Astrocyte (in vitro differentiated cells and primary cell): ENCODE data around the gene PCED1A. TPM values are rescaled to one million over a fixed set of nuclear protein-coding genes. Genes with fewer than 3 reads are reported as not detected.

Experiments
- DNase-seq: peaks from one replicate; pipeline ENCODE4 v3.0.0-alpha.2; 2010; ENCODE audit warnings: low read depth
- FAIRE-seq: peaks from 2 replicates; lab custom pipeline; 2011; peaks lifted over from hg19 to GRCh38; lab: Jason Lieb, UNC
- H2AFZ ChIP-seq: 2 replicates; pipeline ENCODE4 v1.6.0; 2012; ENCODE audit warnings: low read depth, low read length, inconsistent platforms
- H3K27ac ChIP-seq: 2 replicates; pipeline ENCODE4 v1.5.1; 2011; ENCODE audit warnings: low read depth, low read length, inconsistent platforms
- H3K27me3 ChIP-seq: 2 replicates; pipeline ENCODE4 v1.6.0; 2011; ENCODE audit warnings: low read length, inconsistent platforms; ENCODE audit not compliant: insufficient read depth
- H3K36me3 ChIP-seq: 2 replicates; pipeline ENCODE4 v1.5.1; 2011; ENCODE audit warnings: low read length, inconsistent platforms; ENCODE audit not compliant: insufficient read depth
- H3K4me1 ChIP-seq: 2 replicates; pipeline ENCODE4 v1.5.1; 2011; ENCODE audit warnings: low read length, inconsistent platforms; ENCODE audit not compliant: insufficient read depth
- H3K4me2 ChIP-seq: 2 replicates; pipeline ENCODE4 v1.6.0; 2012; ENCODE audit warnings: low read length, inconsistent platforms
- H3K4me3 ChIP-seq: 2 replicates; pipeline ENCODE4 v1.5.1; 2011; ENCODE audit warnings: low read depth, mild to moderate bottlenecking, low read length, inconsistent platforms; ENCODE audit not compliant: insufficient read depth
- H3K79me2 ChIP-seq: 2 replicates; pipeline ENCODE4 v1.6.0; 2012; ENCODE audit warnings: mild to moderate bottlenecking, low read length, inconsistent platforms; ENCODE audit not compliant: insufficient read depth
- H3K9ac ChIP-seq: 2 replicates; pipeline ENCODE4 v1.6.0; 2012; ENCODE audit warnings: mild to moderate bottlenecking, low read length, inconsistent platforms
- H3K9me3 ChIP-seq: 2 replicates; pipeline ENCODE4 v1.5.1; 2012; ENCODE audit warnings: low read depth, mild to moderate bottlenecking, low read length, inconsistent platforms; ENCODE audit not compliant: insufficient read depth
- H4K20me1 ChIP-seq: 2 replicates; pipeline ENCODE4 v1.6.0; 2012; ENCODE audit warnings: low read length, inconsistent platforms; ENCODE audit not compliant: insufficient read depth
- H3K27ac Mint-ChIP-seq: one replicate; pipeline ENCODE4 v1.8.0; 2021; ENCODE audit warnings: mild to moderate bottlenecking, mixed read lengths; ENCODE audit not compliant: unreplicated experiment
- H3K27me3 Mint-ChIP-seq: one replicate; pipeline ENCODE4 v1.8.0; 2021; ENCODE audit warnings: low read depth, mixed read lengths; ENCODE audit not compliant: unreplicated experiment
- H3K36me3 Mint-ChIP-seq: one replicate; pipeline ENCODE4 v1.8.0; 2021; ENCODE audit warnings: low read depth, mixed read lengths; ENCODE audit not compliant: unreplicated experiment
- H3K4me1 Mint-ChIP-seq: one replicate; pipeline ENCODE4 v1.8.0; 2021; ENCODE audit warnings: low read depth, mixed read lengths; ENCODE audit not compliant: unreplicated experiment
- H3K4me3 Mint-ChIP-seq: one replicate; pipeline ENCODE4 v1.8.0; 2021; ENCODE audit warnings: mild to moderate bottlenecking, moderate library complexity, mixed read lengths; ENCODE audit not compliant: unreplicated experiment
- H3K9me3 Mint-ChIP-seq: one replicate; pipeline ENCODE4 v1.8.0; 2021; ENCODE audit warnings: mild to moderate bottlenecking, mixed read lengths; ENCODE audit not compliant: unreplicated experiment
- EZH2 ChIP-seq: IDR thresholded peaks from 2 replicates; pipeline ENCODE4 v1.6.1; 2012; ENCODE audit warnings: mild to moderate bottlenecking, low read length, inconsistent platforms; ENCODE audit not compliant: insufficient read depth
- total RNA-seq: library from RNA; stranded (reverse); gene quantifications from 2 replicates; pipeline ENCODE4 v1.2.1, GENCODE V29; 2021
- TF ChIP-seq, protein P1 (sequence below): IDR thresholded peaks from 2 replicates; pipeline ENCODE4 v1.5.1; 2011; ENCODE audit warnings: low read depth, mild to moderate bottlenecking, inconsistent platforms, low read length, moderate library complexity; ENCODE audit not compliant: insufficient read depth

Gene PCED1A
- total RNA-seq, 1 donor from 2014 or later, result 17.2 TPM

DNA sequence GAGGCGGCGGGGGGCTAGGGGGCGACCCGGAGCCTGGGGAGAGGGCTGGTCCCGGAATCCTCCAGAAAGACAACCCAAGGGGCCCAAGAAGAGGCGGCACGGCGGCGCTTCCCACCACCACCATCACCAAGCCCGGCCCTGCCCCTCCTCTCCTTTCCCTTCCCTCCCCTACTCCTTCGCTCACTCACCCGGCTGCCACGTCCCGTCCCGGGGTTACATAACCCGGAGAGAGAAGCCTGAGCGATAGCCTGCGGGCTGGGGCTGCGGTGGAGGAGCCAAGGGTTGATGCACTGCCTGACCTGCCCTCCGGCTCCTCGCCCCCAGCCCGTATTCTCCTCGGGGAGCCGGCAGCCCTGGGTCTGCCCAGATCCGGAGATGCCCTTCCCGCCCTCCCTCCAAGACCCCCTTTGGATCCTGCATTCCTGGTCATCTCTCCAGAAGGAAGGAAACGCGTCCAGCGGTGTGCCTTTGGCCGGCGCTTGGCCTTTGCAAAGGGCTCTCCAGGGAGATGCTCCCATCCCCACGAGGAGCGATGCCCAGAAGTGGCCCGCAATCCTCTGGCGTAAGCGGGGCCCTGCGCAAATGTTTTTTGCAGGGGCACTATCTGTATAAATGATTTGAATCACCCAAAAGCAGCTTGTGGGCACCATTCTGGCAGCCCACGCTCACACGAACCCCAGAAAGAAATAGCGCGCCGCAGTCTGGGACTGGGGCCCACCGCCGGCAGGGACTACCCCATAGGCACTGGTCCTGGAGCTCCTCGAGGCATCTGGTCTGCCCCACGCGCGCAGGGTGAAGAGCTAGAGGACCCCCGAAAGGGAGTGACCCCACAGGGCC lies 35.4 kb downstream of the PCED1A start:
- DNase-seq (no peak), FAIRE-seq (no peak)
- Histone ChIP-seq H3K9ac (no peak overlapping the region), H3K27ac (no peak overlapping the region), H4K20me1 (no peaks in the 10 kb centered on the region), H3K9me3 (peaks cover 11% of the 10 kb centered on the region), H3K79me2 (no peaks in the 10 kb centered on the region), H3K36me3 (no peaks in the 10 kb centered on the region), H3K4me3 (no peak overlapping the region), H2AFZ (no peak overlapping the region), H3K4me2 (peak overlapping the region; percentile 60), H3K27me3 (peaks cover 62% of the 10 kb centered on the region), H3K4me1 (peaks cover 13% of the 10 kb centered on the region)
- H3K9me3 Mint-ChIP-seq, result peaks cover 25% of the 10 kb centered on the region
- no peak overlapping the region for H3K4me3 Mint-ChIP-seq
- TF ChIP-seq, protein P1, sequence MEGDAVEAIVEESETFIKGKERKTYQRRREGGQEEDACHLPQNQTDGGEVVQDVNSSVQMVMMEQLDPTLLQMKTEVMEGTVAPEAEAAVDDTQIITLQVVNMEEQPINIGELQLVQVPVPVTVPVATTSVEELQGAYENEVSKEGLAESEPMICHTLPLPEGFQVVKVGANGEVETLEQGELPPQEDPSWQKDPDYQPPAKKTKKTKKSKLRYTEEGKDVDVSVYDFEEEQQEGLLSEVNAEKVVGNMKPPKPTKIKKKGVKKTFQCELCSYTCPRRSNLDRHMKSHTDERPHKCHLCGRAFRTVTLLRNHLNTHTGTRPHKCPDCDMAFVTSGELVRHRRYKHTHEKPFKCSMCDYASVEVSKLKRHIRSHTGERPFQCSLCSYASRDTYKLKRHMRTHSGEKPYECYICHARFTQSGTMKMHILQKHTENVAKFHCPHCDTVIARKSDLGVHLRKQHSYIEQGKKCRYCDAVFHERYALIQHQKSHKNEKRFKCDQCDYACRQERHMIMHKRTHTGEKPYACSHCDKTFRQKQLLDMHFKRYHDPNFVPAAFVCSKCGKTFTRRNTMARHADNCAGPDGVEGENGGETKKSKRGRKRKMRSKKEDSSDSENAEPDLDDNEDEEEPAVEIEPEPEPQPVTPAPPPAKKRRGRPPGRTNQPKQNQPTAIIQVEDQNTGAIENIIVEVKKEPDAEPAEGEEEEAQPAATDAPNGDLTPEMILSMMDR, result no peak
- peak; percentile 59 for TF ChIP-seq EZH2
- no peak overlapping the region for H3K27ac Mint-ChIP-seq
- H3K36me3 Mint-ChIP-seq, result no peaks in the 10 kb centered on the region
- peaks cover 68% of the 10 kb centered on the region for H3K27me3 Mint-ChIP-seq
- peaks cover 7% of the 10 kb centered on the region for H3K4me1 Mint-ChIP-seq

DNA sequence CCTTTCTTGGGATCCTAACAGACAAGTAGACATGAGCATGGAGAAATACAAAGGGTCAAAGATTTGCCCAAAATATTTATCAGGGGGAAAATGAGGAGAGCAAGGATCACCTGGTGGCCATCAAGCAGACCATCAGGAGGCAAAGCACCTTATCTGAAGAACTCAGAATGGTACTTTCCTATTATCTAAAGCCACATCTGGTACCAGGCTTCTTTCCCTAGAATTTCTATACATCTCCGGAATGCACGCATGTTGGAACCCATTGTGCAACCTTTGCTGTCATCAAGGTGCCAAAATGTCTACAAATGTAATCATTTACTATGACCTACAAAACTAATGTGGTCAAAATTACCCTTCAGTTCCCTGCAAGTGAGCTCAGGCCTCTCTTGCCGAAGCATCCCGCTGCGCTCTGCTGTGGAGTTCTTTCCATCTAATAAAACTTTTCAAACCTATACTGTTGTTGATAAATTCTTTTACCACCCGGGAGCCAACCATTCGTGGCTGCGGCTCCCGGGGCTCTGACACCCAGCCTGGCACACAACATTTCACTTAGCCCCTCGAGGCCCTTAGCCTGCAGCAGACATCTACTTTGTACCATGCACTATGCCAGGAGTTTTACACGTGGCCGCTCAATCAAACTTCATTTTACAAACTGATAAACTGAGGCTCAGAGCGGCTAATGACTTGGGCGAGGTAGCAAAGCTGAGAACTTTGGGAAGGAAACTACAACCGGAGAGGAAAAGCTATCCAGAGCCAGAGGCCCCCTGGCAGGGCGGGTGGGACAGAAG lies 36.2 kb downstream of the PCED1A start:
- no peak for FAIRE-seq
- H3K27ac Mint-ChIP-seq, result no peak overlapping the region
- H3K36me3 ChIP-seq, result no peaks in the 10 kb centered on the region
- no peak overlapping the region for H3K4me3 ChIP-seq
- TF ChIP-seq, protein P1, result no peak
- no peak for TF ChIP-seq EZH2
- H3K9ac ChIP-seq, result no peak overlapping the region
- H3K9me3 Mint-ChIP-seq, result peaks cover 25% of the 10 kb centered on the region
- H2AFZ ChIP-seq, result no peak overlapping the region
- H3K4me1 Mint-ChIP-seq, result peaks cover 10% of the 10 kb centered on the region
- DNase-seq, result no peak
- no peaks in the 10 kb centered on the region for H3K36me3 Mint-ChIP-seq
- peaks cover 11% of the 10 kb centered on the region for H3K9me3 ChIP-seq
- peak overlapping the region; percentile 60 for H3K4me2 ChIP-seq
- H3K4me1 ChIP-seq, result peaks cover 18% of the 10 kb centered on the region
- no peaks in the 10 kb centered on the region for H3K79me2 ChIP-seq
- peaks cover 72% of the 10 kb centered on the region for H3K27me3 Mint-ChIP-seq
- H3K27ac ChIP-seq, result no peak overlapping the region
- H4K20me1 ChIP-seq, result no peaks in the 10 kb centered on the region
- peaks cover 67% of the 10 kb centered on the region for H3K27me3 ChIP-seq
- H3K4me3 Mint-ChIP-seq, result no peak overlapping the region
